Gastrocnemius medialis (tissue), 4 donors: ENCODE measurements around the gene C1QTNF8.

Experiments used
- CTCF ChIP-seq, 5 experiments: fragments of 450-650 bp in 3 of 5; fragments of 200-600 bp in 2 of 5; sonication (generic) in 2 of 5; IDR thresholded peaks in 4 of 5; conservative IDR thresholded peaks in 1 of 5; 1 replicate in 4 of 5; 2 replicates in 1 of 5; pipeline ENCODE4 v1.5.1; 2016 to 2019; ENCODE audit warnings: antibody characterized with exemption in 5 of 5, mild to moderate bottlenecking in 3 of 5, moderate library complexity in 3 of 5
- POLR2A ChIP-seq, 2 donors: fragments of 450-650 bp; IDR thresholded peaks; one replicate each; pipeline ENCODE4 v1.6.1; 2017; ENCODE audit warnings: antibody characterized with exemption in 2 of 2, mild to moderate bottlenecking in 2 of 2, moderate library complexity in 2 of 2

DNA sequence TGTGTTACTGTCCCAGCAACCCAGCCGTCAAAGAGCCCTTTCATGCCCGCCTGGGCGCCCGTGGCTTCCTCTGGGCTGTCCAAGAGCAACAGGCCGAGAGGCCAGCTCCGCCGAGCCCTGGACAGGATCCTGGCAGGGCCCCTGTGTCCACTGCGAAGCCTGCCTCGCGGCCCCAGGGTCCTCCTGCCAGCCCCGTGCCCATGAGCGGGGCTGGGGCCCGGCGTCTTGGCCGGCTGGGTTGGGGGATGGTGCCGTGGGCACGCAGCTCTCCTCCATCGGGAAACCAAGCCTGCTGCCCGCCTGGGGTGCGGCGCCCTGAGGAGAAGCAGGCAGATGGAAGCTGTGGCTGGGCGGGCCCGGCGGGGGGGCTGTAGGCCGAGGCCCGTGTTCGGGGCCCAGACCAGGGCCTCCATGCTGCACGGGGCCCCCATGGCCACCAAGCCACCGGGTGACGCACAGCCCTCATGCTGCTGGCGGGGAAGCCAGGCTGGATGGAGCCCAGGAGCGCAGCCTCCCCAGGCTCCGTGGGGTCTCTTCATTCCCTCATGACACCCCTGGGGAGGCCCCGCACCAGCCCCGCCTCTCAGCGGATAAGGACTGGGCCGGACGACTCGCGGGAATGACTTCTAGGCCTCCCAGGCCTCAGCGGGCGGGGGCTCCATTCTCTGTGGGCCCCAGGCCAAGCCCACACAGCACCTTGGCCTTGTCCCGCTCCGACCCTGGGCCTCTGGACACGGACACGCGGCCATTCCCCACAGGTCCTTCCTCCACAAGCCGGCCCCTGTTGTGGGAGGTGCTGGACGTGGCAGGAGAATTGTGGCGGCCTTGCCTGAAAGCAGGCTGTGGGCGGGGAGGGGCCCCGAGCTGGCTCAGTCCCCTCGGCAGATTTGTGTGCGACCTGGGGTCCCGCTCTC, at the start of gene C1QTNF8:
- TF ChIP-seq CTCF (IDR thresholded peaks at IDR 0.05 in 4 of 5, conservative IDR thresholded peaks at IDR 0.05 in 1 of 5) = no peak
- TF ChIP-seq POLR2A (IDR thresholded peaks at IDR 0.05) = no peak
